NCI-H128 (cell line): ENCODE results near the gene TPSG1.

Source experiments
- DNase-seq: peaks from one replicate; lab custom pipeline; 2025; ENCODE audit not compliant: unreplicated experiment; lab: John Stamatoyannopoulos, UW

Gene TPSG1

DNA sequence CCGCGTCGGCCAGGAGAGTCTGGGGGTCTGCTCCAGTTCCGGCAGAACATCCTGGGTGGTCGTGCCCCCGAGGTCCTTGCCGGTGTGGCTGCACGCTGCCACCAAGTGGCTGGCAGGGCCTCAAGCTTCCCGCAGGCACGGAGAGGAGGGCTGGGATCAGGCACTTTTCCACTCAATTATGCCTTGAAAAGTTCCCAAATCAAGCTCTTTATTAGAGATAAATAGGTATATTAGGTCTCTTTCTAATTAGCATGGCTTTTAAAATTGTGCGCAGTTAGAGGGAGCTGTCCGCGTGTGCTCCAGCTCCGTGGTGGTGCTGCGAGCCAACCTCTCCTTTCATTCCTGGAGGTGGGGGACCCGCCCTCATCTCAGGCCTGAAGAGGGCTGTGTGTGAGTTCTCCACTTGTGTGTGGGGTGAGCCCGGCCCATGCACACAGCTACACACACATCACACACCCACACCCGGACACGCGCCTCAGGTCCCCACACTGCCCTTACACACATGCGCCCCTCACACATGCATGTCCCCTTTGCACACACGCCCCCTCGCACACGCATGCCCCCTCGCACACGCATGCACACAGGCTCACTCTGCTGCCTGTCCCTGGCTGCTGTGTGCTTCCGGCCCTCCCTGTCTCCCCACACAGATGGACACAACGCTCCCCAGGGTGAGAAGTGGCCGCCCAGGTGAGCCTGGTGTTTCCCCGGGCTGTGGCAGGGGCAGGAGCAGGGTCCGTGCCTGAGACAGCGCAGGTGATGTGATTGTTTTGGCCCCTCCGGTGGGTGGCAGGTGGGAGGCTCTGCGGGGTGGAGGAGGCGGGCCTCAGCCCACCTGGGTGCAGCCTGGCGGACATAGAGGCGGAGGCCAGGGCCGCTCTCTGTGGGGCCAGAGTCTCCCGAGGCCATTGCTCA lies 43.4 kb downstream of the TPSG1 start:
- no peak for DNase-seq

DNA sequence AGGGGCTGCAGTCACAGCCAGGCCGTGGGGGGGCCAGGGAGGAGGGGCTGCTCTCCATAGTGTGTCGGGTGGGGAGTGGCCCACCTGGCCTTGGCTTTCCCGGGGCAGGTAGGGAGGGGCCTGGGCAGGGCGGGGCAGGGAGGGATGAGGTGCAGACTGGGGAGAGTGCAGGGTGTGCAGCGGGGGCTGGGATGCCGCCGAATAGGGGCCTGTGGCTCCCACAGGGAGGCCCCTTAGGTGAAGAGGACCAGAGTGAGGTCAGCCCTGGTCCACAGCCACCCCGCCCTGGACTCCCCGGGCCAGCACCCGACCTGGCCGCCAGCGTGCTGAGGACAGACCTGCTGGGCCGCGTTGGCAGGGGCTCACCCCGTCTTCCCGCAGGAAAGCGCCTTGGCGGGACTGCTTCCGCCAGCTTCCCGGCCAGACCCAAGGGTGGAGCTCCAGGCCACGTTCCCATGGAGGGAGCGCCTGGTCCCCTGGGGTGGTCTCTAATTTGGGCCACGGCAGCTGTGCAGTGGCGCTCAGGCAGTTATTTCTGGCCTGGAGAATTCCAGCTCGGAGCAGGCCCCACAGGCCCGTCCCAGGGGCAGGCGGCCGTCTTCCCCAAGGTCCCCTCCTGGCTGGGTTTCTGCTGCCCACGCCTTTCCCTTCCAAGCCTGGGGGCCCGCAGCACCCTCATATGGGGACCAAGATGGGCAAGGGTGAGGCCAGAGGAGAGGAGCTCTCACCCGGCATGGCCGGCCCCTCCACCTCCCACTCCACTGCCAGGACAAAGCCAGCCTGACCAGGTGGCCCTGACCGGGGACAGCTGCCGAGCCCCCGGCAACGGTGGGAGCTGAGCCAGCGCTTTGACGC lies 44.3 kb downstream of the TPSG1 start:
- DNase-seq = no peak

DNA sequence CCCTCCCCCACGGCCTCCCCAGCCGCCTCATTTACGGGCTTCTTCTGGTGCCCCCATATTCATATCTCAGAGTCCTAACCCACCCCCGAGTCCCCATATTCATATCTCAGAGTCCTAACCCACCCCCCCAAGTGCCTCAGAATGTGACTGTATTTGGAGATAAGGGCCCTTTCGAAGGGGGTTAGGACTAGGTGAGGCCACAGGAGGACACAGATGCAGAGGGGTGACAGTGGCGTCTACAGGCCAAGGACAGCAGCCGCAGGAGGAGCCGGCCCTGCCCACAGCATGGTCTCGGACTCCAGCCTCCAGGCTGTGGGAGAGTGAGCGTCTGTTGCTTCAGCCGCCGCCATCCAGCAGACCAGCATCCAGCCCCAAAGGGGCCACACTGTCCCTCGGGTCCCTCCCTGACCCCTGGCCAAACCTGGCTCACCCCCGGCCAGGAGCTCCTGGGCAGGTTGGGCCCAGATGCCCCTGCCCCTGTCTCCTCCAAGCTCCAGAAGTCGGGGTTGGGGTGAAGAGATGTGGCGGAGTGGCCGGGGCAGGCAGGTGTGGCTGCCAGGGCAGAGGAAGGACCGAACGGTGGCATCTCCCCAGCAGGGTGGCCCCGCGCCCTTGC lies 46.7 kb downstream of the TPSG1 start:
- no peak for DNase-seq

DNA sequence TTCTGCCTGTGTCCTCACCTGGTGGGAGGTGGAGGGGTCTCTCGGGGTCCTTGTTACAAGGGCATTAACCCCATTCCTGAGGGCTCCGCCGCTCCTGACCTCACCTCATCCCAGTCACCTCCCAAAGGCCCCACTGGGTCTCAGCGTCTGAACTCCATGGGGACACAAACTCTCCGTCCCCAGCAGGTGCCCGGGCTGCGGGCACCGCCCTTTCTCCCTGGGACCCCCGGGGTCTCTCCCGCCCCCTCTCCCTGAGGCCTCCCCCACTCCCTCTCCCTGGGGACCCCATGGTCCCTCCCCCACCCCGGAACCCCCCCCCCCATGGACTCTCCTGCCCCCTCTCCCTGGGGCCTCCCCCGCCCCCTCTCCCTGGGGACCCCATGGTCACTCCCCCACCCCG lies 47.3 kb downstream of the TPSG1 start:
- DNase-seq = no peak

DNA sequence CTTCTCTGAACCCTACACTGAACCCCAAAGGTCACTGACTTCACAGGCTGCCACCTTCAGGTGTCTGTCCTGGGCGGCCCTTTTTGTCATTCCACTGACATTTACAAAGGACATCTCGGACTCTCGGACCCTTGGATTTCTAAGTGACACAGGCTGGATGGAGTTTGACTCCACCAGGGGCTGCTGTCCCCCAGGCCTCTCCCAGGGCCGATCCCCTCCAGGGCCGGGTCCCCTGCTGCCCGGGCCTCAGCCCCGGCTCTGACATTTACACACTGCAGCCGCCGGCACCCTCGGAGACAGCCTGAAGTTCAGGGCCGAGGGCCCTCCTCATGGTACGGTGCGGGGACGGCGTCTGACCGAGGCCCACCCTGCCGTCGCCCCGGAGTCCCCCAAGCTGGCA lies 48.0 kb downstream of the TPSG1 start:
- DNase-seq = no peak

DNA sequence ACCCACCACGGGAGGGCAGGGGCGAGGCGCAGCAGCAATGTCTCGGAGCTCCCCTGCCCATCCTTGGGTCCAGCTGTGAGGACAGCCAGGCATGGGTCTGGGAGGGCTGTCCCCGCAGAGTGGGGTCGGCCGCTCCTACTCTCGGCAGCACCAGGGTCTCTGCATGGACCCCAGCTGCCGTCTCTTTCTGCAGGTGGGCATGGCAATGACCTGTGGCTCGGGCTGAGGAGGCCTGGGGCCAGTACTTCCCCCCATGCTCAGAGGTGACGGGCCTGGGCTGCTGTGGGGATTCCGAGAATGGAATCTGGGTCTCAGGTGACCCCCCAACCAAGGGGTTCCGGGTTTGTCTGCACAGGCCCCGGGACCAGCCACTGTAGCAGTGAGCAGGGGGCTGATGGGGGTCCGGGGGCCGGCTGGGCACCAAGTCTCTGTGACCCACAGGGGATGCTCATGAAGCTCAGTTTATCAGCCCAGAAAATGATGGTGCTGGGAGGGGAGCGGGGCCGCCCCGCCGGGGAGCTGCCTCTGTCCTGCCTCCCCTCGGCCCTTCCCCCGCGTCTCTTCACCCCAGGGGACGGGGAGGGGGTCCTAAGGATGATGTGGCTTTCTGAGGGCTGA lies 48.7 kb downstream of the TPSG1 start:
- no peak for DNase-seq

DNA sequence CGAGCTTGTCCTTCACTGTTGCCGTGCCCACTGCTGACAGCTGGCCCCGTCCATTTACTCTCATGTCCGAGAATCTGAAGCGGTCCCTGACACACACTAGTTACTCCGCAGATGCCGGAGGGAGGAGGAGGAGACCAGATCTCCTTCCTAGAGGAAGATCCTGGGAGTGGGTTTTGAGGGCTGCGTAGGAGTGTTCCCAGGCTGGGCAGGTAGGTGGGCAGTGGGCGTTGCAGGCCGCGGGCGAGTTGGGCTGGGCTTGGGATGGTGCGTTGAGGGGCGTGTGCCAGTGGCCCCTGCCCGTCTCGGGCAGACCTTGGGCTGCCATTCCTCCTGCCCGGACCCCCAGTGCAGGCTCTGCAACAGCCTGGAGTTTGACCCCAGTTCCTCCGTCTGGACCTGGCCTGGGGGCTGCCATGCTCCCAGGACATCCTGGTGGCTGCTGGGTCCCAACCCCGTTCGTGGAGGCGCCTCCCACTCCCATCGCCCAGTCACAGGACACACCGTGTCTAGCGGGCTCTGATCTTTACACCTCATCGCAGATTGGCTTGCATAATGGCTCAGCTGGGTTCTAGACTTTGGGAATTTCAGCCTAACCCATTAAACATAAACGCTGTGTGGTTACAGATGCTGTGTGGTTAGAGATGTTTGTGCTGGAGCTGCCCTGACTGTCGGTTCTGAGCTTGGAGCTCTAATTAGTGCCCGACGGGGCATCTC lies 49.3 kb downstream of the TPSG1 start:
- no peak for DNase-seq

DNA sequence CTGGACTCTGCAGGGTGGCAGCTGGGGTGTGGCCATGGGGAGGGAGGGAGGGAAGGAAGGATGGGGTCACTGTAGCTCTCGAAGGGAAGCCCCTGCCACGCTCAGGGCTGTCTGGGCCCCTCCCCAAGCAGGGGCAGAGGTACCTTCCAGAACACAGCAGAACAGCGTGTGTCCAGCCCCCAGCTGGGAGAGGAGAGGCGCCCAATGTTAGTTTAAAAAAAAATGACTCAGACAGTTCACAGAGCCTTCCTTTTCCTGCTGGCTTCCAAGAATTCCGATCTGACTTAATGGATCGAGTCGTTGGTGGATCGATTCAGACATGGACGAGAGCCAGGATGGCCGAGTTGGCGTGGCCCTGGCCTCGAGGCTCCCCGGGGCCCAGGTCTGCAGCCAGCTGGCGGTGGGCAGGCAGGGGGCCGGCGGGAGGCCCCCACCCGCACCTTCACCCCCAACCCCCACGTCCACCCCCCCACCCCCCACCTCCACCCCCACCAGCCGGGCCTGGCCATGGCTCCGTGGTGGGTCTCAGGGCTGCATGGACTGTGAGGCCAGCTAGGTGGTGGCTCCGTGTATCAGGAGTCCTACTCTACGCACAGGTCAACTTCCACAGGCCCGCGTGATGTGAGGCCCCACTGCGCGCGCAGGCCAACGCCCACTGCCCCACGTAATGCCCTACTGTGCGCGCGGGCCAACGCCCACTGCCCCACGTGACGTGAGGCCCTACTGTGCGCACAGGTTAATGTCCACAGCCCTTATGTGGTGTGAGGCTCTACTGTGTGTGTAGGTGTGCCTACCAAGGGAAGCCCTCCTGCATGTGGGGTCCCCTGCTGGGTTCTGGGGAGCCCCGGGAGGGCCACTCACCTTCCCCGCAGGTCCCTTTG lies 50.4 kb downstream of the TPSG1 start:
- DNase-seq = no peak

DNA sequence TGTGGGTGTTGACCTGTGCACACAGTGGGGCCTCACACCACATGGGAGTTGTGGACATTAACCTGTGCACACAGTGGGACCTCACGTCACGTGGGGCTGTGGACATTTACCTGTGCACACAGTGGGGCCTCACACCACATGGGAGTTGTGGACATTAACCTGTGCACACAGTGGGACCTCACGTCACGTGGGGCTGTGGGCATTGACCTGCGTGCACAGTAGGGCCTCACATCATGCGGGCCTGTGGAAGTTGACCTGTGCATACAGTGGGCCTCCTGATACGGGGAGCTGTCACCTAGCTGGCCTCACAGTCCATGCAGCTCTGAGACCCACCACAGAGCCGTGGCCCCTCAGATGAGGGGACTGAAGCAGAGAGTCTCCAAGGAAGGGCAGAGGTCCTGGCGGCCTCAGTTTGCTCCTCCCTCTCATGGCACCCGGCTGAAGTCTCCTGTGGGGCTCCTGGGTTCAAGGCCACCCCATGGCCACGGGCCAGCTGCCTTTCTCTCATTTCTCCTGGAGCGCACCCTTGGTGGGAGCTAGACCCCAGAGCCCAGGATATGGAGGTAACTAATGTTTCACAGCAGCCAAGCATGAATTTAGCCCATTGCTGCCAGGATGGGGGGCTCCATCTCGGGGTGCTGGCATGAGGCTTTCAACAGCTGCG lies 51.1 kb downstream of the TPSG1 start:
- no peak for DNase-seq

DNA sequence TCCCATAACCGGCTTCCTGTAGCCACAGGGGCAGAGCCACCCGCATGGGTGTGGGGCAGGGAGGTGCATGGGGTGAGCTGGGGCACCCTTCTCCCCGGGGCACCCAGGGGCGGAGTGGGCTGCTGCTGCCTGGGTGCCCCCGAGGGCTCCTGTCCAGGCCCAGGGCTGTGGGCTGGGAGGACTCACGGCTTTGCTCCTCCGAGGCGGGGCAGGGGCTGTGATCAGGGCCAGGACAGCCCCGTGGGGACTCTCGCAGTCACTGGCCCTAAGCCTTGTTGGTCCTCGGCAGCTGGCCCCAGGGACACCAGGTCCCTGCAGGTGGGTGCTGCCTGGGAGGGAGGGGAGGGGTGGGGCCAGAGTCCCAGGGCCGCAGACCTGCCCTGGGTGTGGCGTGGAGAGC lies 52.4 kb downstream of the TPSG1 start:
- DNase-seq = no peak

DNA sequence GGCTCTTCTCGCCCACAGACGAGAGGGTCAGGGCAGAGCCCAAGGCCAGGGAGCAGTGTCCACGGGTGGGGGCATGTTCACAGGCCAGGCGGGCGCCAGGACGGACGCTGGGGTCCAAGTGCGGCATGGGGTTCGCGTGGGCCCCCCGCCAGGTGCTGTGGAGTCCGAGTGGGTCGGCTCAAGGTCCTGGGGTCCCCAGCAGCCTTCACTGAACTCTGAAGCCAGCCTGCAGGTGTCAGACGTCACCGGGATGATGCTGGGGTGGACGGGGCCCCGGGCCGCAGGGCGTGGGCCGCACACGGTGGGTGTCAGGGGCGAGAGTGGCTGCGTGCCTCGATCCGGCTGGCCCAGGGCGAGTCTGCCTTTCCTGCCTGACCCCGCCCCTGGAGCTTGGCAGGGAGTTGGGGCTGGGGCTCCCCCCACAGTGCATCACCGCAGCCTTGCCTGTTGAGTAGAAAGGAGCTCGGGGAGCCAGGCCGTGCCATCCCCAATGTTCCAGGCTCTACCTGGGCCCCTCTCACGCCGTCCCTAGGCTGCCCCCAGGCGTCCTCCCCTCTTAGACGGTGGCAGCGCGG lies 53.1 kb downstream of the TPSG1 start:
- no peak for DNase-seq
